Right atrium auricular region (tissue), 2 donors: ENCODE results near the gene GPLD1. TPM values are rescaled to one million over a fixed set of nuclear protein-coding genes. Genes with fewer than 3 reads are reported as not detected.
"Not testable (repeated sequence)": the region's sequence is repeated elsewhere in the genome, so short reads cannot be mapped to it uniquely, and the experiment has no call there.

Experiments
- DNase-seq: peaks from one replicate; pipeline ENCODE4 v3.0.0-alpha.2; 2019; ENCODE audit warnings: low spot score
- H3K27ac ChIP-seq, 2 donors: fragments of 200-600 bp; sonication (generic); 1 replicate in 1 of 2; 2 replicates in 1 of 2; pipeline ENCODE4 v1.5.1; 2016 to 2019
- H3K27me3 ChIP-seq, 2 donors: fragments of 200-600 bp; sonication (generic); one replicate each; pipeline versions ENCODE4 v1.5.1 to v1.6.0; 2017 to 2019
- H3K36me3 ChIP-seq: fragments of 200-600 bp; sonication (generic); one replicate; pipeline ENCODE4 v1.5.1; 2016
- H3K4me1 ChIP-seq, 2 donors: fragments of 200-600 bp; sonication (generic); one replicate each; pipeline versions ENCODE4 v1.5.1 to v1.6.0; 2017 to 2019
- H3K4me3 ChIP-seq, 2 donors: fragments of 200-600 bp; sonication (generic); 1 replicate in 1 of 2; 2 replicates in 1 of 2; pipeline ENCODE4 v1.5.1; 2017 to 2019; ENCODE audit warnings: mild to moderate bottlenecking in 1 of 2, moderate library complexity in 1 of 2
- H3K9me3 ChIP-seq, 2 donors: fragments of 200-600 bp; sonication (generic); one replicate each; pipeline ENCODE4 v1.5.1; 2019
- CTCF ChIP-seq, 2 donors: fragments of 200-600 bp; sonication (generic); IDR thresholded peaks; one replicate each; pipeline ENCODE4 v1.5.1; 2019; ENCODE audit warnings: antibody characterized with exemption in 2 of 2
- total RNA-seq, 2 donors: library from RNA; depleted of rRNA; stranded (reverse); fragments of >200 nt; gene quantifications; one replicate each; pipeline ENCODE4 v1.1.0, GENCODE V29; 2016

GPLD1 gene
- total RNA-seq, 2 donors from 2014 or later, result 0.33 to 0.71 TPM

DNA sequence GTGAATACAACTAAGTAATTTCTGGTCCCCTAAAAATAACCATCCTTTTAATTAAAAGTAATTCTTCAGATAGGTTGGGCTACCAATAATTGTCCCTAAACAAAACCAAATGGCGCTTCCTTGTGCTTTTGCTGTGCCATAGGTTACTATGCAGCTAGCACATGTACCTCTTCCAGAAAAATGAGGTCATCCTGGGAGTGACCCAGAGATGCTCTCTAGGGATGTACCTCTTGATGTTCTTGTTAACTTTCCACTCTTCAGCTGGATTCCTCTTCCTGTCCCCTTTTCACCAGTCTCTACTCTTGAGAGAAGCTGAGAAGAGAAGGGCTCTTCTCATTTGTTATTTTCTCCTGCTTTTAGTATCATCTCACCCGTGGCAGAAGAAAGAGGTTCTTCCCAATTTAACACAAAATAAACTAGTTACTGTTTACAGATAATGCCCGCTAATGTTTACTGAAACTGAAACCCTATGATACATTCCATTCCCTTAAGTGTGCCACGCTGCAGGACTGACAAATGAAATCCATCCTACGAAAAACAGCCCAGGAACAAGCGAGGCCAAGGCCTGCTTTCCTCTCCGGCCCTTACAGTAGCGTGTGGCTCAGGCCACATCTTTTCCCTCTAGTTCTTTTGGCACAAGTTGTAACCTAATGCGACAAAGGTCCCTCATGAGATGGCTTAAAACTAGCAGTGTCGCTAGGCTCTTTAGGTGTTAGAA, 62.5 kb downstream of the GPLD1 start:
- Histone ChIP-seq H3K27ac (no peak overlapping the region), H3K36me3 (peaks cover 50% of the 10 kb centered on the region), H3K4me1 (no peaks in the 10 kb centered on the region), H3K27me3 (no peaks in the 10 kb centered on the region), H3K4me3 (no peak overlapping the region), H3K9me3 (no peaks in the 10 kb centered on the region)
- no peak for TF ChIP-seq CTCF (IDR thresholded peaks at IDR 0.05)
- no peak for DNase-seq

DNA sequence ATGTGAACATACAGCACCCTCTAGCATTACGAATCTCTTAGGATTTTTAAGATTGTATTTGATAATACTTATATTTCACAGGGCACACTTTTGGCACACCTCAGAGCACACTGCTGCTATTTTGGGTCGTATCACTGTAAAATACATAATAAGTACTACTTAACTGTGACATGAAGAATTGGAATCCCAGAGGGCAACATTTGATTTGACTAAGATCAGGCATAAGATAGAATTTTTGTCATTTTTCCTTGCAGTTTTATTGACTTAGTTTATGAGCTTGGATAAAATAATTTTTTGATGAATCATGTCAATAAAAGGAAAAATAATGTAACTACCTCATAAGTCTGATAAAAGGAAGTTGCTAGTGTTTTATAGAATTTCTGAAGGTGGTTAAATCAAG, 64.3 kb downstream of the GPLD1 start:
- peaks cover 66% of the 10 kb centered on the region for H3K36me3 ChIP-seq
- no peaks in the 10 kb centered on the region for H3K9me3 ChIP-seq
- H3K4me3 ChIP-seq, result no peak overlapping the region
- TF ChIP-seq CTCF (IDR thresholded peaks at IDR 0.05), result no peak
- no peak for DNase-seq
- no peaks in the 10 kb centered on the region for H3K4me1 ChIP-seq
- H3K27ac ChIP-seq, result no peak overlapping the region
- H3K27me3 ChIP-seq, result no peaks in the 10 kb centered on the region

DNA sequence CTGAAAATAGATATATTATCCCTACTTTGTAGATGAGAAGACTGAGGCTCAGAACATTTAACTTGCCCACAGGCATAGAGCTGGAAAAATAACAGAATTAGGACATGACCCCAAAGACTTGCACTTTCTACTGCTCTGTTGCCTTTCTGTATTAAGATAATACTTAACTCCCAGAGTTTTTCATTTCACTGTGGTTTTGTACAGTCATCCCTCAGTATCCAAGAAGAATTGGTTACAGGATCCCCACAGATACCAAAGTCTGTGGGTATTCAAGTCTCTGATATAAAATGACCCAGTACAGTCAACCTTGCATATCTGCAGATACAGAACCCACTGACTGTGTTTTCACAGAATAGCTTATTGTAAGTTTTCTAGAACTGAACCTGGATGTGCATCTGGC, 69.9 kb downstream of the GPLD1 start:
- no peak overlapping the region for H3K4me3 ChIP-seq
- no peaks in the 10 kb centered on the region for H3K27me3 ChIP-seq
- no peaks in the 10 kb centered on the region for H3K9me3 ChIP-seq
- DNase-seq, result no peak
- peaks cover 96% of the 10 kb centered on the region for H3K36me3 ChIP-seq
- H3K4me1 ChIP-seq, result no peaks in the 10 kb centered on the region
- no peak overlapping the region for H3K27ac ChIP-seq
- no peak for TF ChIP-seq CTCF (IDR thresholded peaks at IDR 0.05)

DNA sequence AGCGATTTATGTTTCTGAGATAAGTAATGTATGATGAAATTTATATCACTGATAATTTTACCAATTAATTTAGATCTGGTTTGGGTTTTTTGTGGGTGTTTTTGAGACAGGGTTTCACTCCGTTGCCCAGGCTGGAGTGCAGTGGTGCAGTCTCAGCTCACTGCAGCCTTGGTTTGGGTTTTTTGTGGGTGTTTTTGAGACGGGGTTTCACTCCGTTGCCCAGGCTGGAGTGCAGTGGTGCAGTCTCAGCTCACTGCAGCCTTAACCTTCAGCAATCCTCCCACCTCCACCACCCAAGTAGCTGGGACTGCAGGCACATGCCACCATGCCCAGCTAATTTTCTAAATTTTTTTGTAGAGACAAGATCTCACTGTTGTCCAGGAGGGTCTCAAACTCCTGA, 73.6 kb downstream of the GPLD1 start:
- DNase-seq, result no peak
- H3K27me3 ChIP-seq, result no peaks in the 10 kb centered on the region
- no peaks in the 10 kb centered on the region for H3K4me1 ChIP-seq
- TF ChIP-seq CTCF (IDR thresholded peaks at IDR 0.05), result no peak
- H3K36me3 ChIP-seq, result peaks cover 82% of the 10 kb centered on the region
- no peak overlapping the region for H3K27ac ChIP-seq
- no peak overlapping the region for H3K4me3 ChIP-seq
- H3K9me3 ChIP-seq, result no peaks in the 10 kb centered on the region

- H3K4me1 ChIP-seq, H3K27ac ChIP-seq, DNase-seq, H3K4me3 ChIP-seq, H3K9me3 ChIP-seq, H3K27me3 ChIP-seq: not testable (repeated sequence)
- peaks cover 82% of the 10 kb centered on the region for H3K36me3 ChIP-seq
Measured at GRCh38 chr6:24414531-24414930, 74.8 kb downstream of the GPLD1 start.

- Histone ChIP-seq H3K27me3 (no peaks in the 10 kb centered on the region), H3K4me3 (no peak overlapping the region), H3K9me3 (no peaks in the 10 kb centered on the region), H3K4me1 (no peaks in the 10 kb centered on the region), H3K36me3 (peaks cover 67% of the 10 kb centered on the region), H3K27ac (no peak overlapping the region)
- DNase-seq, result no peak
- no peak for TF ChIP-seq CTCF (IDR thresholded peaks at IDR 0.05)
Measured at GRCh38 chr6:24412294-24412693, 77.1 kb downstream of the GPLD1 start.
